HepG2 (cell line): ENCODE results near the gene MPO. TPM values are rescaled to one million over a fixed set of nuclear protein-coding genes. Genes with fewer than 3 reads are reported as not detected.

ENCODE experiments used
- ATAC-seq: fragments of 200-7000 bp; cut with Tn5 transposase; 3 replicates; pipeline ENCODE4 v1.9.1; 2020; ENCODE audit warnings: mild to moderate bottlenecking, moderate library complexity
- BruUV-seq: library from RNA; stranded (reverse); fragments of 400-500 nt; replicated peaks from 2 replicates; lab custom pipeline; 2021; lab: Mats Ljungman, UMichigan
- CTCF ChIA-PET: fragments of 300-600 bp; formaldehyde crosslinking; extraction: SDS; loops from one replicate; lab custom pipeline; 2021; ENCODE audit warnings: low total read pairs, inconsistent platforms, low intra/inter-chr PET ratio; lab: Yijun Ruan, JAX
- POLR2A ChIA-PET: fragments of 350-600 bp; sonication (Branson Sonifier 250); formaldehyde crosslinking; loops from one replicate; lab custom pipeline; 2020; ENCODE audit warnings: antibody characterized with exemption, inconsistent platforms; lab: Yijun Ruan, JAX
- DNase-seq: peaks from one replicate; pipeline ENCODE4 v3.0.0-alpha.2; 2015; ENCODE audit warnings: low spot score
- FAIRE-seq: peaks from 3 replicates; lab custom pipeline; 2011; peaks lifted over from hg19 to GRCh38; lab: Jason Lieb, UNC
- H2AFZ ChIP-seq: one replicate; pipeline ENCODE4 v1.6.1; 2011; ENCODE audit warnings: low read length, inconsistent platforms
- H3K27ac ChIP-seq: fragments of 300-600 bp; 3 replicates; pipeline ENCODE4 v1.8.0; 2011; ENCODE audit warnings: mixed run types, mild to moderate bottlenecking, mixed read lengths, low read length, inconsistent platforms; ENCODE audit not compliant: insufficient read depth; ENCODE audit errors: extremely low read length
- H3K27me3 ChIP-seq, 2 experiments: fragments of 200-600 bp in 1 of 2; 2 replicates in 1 of 2; 3 replicates in 1 of 2; pipeline versions ENCODE4 v1.6.0 to v1.8.0; 2011; ENCODE audit warnings: low read length in 2 of 2, mild to moderate bottlenecking in 2 of 2, moderate library complexity in 2 of 2, inconsistent platforms in 1 of 2; ENCODE audit not compliant: insufficient read depth in 2 of 2, control insufficient read depth in 1 of 2
- H3K36me3 ChIP-seq, 2 experiments: fragments of 200-600 bp in 1 of 2; replicated peaks in 1 of 2; 2 replicates in 1 of 2; 3 replicates in 1 of 2; pipeline versions ENCODE4 v1.5.1 to v1.8.0; 2011; ENCODE audit warnings: low read length in 2 of 2, inconsistent platforms in 1 of 2; ENCODE audit not compliant: insufficient read depth in 2 of 2, control insufficient read depth in 1 of 2
- H3K4me1 ChIP-seq: 2 replicates; pipeline ENCODE4 v1.5.1; 2012; ENCODE audit warnings: low read length, inconsistent platforms; ENCODE audit not compliant: insufficient read depth
- H3K4me2 ChIP-seq: 2 replicates; pipeline ENCODE4 v1.6.0; 2011; ENCODE audit warnings: low read depth, low read length, inconsistent platforms
- H3K4me3 ChIP-seq, 3 experiments: fragments of 200-600 bp in 1 of 3; sonication (generic), shearing (Covaris generic) in 1 of 3; replicated peaks in 1 of 3; 2 replicates each; pipeline ENCODE4 v1.5.1; 2011 to 2016; ENCODE audit warnings: low read length in 3 of 3, inconsistent platforms in 2 of 3, low read depth in 2 of 3, mild to moderate bottlenecking in 2 of 3, control low read depth in 1 of 3, mixed read lengths in 1 of 3; ENCODE audit not compliant: insufficient read depth in 1 of 3
- H3K79me2 ChIP-seq: one replicate; pipeline ENCODE4 v1.6.1; 2011; ENCODE audit warnings: low read length, inconsistent platforms; ENCODE audit not compliant: insufficient read depth
- H3K9ac ChIP-seq: 2 replicates; pipeline ENCODE4 v1.6.0; 2011; ENCODE audit warnings: mild to moderate bottlenecking, low read depth, low read length, inconsistent platforms; ENCODE audit not compliant: insufficient read depth
- H3K9me3 ChIP-seq: 2 replicates; pipeline ENCODE4 v1.5.1; 2012; ENCODE audit warnings: mild to moderate bottlenecking, low read length
- H4K20me1 ChIP-seq: 2 replicates; pipeline ENCODE4 v1.6.0; 2011; ENCODE audit warnings: inconsistent platforms, mild to moderate bottlenecking, low read length, moderate library complexity; ENCODE audit not compliant: insufficient read depth
- ARID3A ChIP-seq: IDR thresholded peaks from 2 replicates; pipeline ENCODE4 v1.6.1; 2012; ENCODE audit warnings: low read depth, low read length, improper control_type of control experiment
- FOSL1 ChIP-seq: sonication (generic); formaldehyde crosslinking; IDR thresholded peaks from 2 replicates; pipeline ENCODE4 v1.9.0; 2021; ENCODE audit warnings: missing genetic modification reagents, borderline replicate concordance
- STAT6 ChIP-seq: sonication (generic); formaldehyde crosslinking; IDR thresholded peaks from 2 replicates; pipeline ENCODE4 v1.4.0; 2020; ENCODE audit warnings: missing genetic modification reagents, mild to moderate bottlenecking, borderline replicate concordance
- ZBTB21 ChIP-seq: sonication (generic); formaldehyde crosslinking; IDR thresholded peaks from 2 replicates; pipeline ENCODE4 v1.4.0; 2020; ENCODE audit warnings: missing genetic modification reagents
- ZNF343 ChIP-seq: sonication (generic); formaldehyde crosslinking; IDR thresholded peaks from 2 replicates; pipeline ENCODE4 v1.4.0; 2020; ENCODE audit warnings: mild to moderate bottlenecking, missing genetic modification reagents
- ZNF501 ChIP-seq: sonication (generic); formaldehyde crosslinking; IDR thresholded peaks from 2 replicates; pipeline ENCODE4 v1.5.1; 2020; ENCODE audit warnings: mild to moderate bottlenecking, moderate library complexity, missing genetic modification reagents
- WGBS: methylation state at CpG from one replicate; pipeline ENCODE4 v1.1.6; 2017; ENCODE audit warnings: low lambda C conversion rate; 5-methylcytosine and 5-hydroxymethylcytosine counted together
- in situ Hi-C: cut with HindIII; loops from 2 replicates; pipeline ENCODE4 v1.10.0; 2017; ENCODE audit warnings: low pct_unique_long_range_greater_than_20kb; ENCODE audit not compliant: extremely low pct_ligation_motif_present
- intact Hi-C: fragments of 100-400 bp; cut with micrococcal nuclease; formaldehyde crosslinking; loops from one replicate; pipeline ENCODE4 v1.10.0; 2022; ENCODE audit not compliant: unreplicated experiment
- polyA plus RNA-seq, 8 experiments: library from polyadenylated mRNA; depleted of rRNA in 3 of 8; stranded (reverse) in 7 of 8; unstranded in 1 of 8; fragments of >200 nt; fragmentation: Illumina TruSeq in 4 of 8; extraction: Trizol in 4 of 8; gene quantifications; 2 replicates each; pipeline versions ENCODE4 v1.2.1 to v1.2.3, GENCODE V29; 2011 to 2016; ENCODE audit warnings: low read depth in 4 of 8, missing spikeins in 1 of 8, mixed read lengths in 1 of 8; ENCODE audit not compliant: insufficient read depth in 1 of 8
- total RNA-seq, 5 experiments: library from RNA; depleted of rRNA; stranded (reverse); fragments of >200 nt; fragmentation: Illumina TruSeq; extraction: Trizol; gene quantifications; 2 replicates each; pipeline ENCODE4 v1.2.3, GENCODE V29; 2016; ENCODE audit warnings: low read depth in 1 of 5

The MPO gene
- total and polyA plus RNA-seq, 2 of the 13 experiments (the other 11 are each of a cell fraction or from before 2014, with no cell fraction given) = not detected

- POLR2A ChIA-PET = no interaction called here
Observed at GRCh38 chr17:58245428-58246103, 35.2 kb downstream of the MPO start.

More at GRCh38 chr17:58245428-58246103, 35.2 kb downstream of the MPO start:
- in situ Hi-C loops (no loop called here), intact Hi-C loops (no loop called here)
- DNase-seq (peak; percentile 20), ATAC-seq (peak; percentile 29), FAIRE-seq (no peak)
- Histone ChIP-seq H3K27me3 (peaks cover 19 to 89% of the 10 kb centered on the region in 2 experiments), H3K4me1 (peaks cover 51% of the 10 kb centered on the region), H3K4me3 (no peak overlapping the region), H4K20me1 (no peaks in the 10 kb centered on the region), H2AFZ (no peak overlapping the region), H3K9ac (no peak overlapping the region), H3K36me3 (no peaks in the 10 kb centered on the region), H3K27ac (no peak overlapping the region), H3K4me2 (peak overlapping the region; percentile 9; the same call in 1 of the 2 replicates), H3K79me2 (no peaks in the 10 kb centered on the region), H3K9me3 (no peaks in the 10 kb centered on the region)
- CTCF ChIA-PET = no interaction called here
- no TSS peak for BruUV-seq
- 16% methylated on average over 10 of the region's 10 CpGs for WGBS
- TF ChIP-seq ARID3A (peak; percentile 22; the same call in 1 of the 2 replicates), ZBTB21 (CRISPR knock-in tag) (no peak), FOSL1 (CRISPR knock-in tag) (0 out of 2 replicates have a peak, but pooled peaks have one; percentile 16), ZNF343 (CRISPR knock-in tag) (no peak), ZNF501 (0 out of 2 replicates have a peak, but pooled peaks have one; percentile 35), STAT6 (no peak)
